OCI-LY7 (cell line): ENCODE measurements around the gene RNF111. TPM values are rescaled to one million over a fixed set of nuclear protein-coding genes. Genes with fewer than 3 reads are reported as not detected.

Experiments used
- BruUV-seq: library from RNA; stranded (reverse); fragments of 400-500 nt; replicated peaks from 2 replicates; lab custom pipeline; 2021; lab: Mats Ljungman, UMichigan
- CTCF ChIA-PET: fragments of 300-600 bp; sonication (Branson Sonifier 250); formaldehyde crosslinking; loops from one replicate; lab custom pipeline; 2022; ENCODE audit warnings: antibody characterized with exemption; ENCODE audit not compliant: unreplicated experiment; lab: Charles Lee
- POLR2A ChIA-PET: fragments of 300-600 bp; sonication (Branson Sonifier 250); formaldehyde crosslinking; loops from one replicate; lab custom pipeline; 2022; ENCODE audit warnings: antibody characterized with exemption; lab: Charles Lee
- DNase-seq: peaks from one replicate; pipeline ENCODE4 v3.0.0-alpha.2; 2015; ENCODE audit warnings: low spot score
- H2AFZ ChIP-seq: fragments of 200-600 bp; sonication (generic), shearing (Covaris generic); 2 replicates; pipeline ENCODE4 v1.6.1; 2014; ENCODE audit warnings: mild to moderate bottlenecking, antibody characterized with exemption, low read length, moderate library complexity
- H3K27ac ChIP-seq: fragments of 200-600 bp; sonication (generic); 2 replicates; pipeline ENCODE4 v1.5.1; 2014; ENCODE audit warnings: mixed run types, low read depth, mild to moderate bottlenecking, moderate library complexity, low read length, inconsistent platforms; ENCODE audit not compliant: poor library complexity, severe bottlenecking
- H3K36me3 ChIP-seq: fragments of 200-600 bp; sonication (generic); 2 replicates; pipeline ENCODE4 v1.6.1; 2014; ENCODE audit warnings: mild to moderate bottlenecking, antibody characterized with exemption, low read length, moderate library complexity, mixed read lengths; ENCODE audit not compliant: insufficient read depth
- H3K4me1 ChIP-seq: fragments of 200-600 bp; sonication (generic); 2 replicates; pipeline ENCODE4 v1.5.1; 2014; ENCODE audit warnings: mild to moderate bottlenecking, low read length; ENCODE audit not compliant: insufficient read depth, poor library complexity, severe bottlenecking
- H3K4me2 ChIP-seq: fragments of 200-600 bp; sonication (generic); 2 replicates; pipeline ENCODE4 v1.6.1; 2014; ENCODE audit warnings: mild to moderate bottlenecking, low read length
- H3K4me3 ChIP-seq: fragments of 200-600 bp; sonication (generic); 2 replicates; pipeline ENCODE4 v1.5.1; 2014; ENCODE audit warnings: mild to moderate bottlenecking, low read depth, low read length; ENCODE audit not compliant: poor library complexity, severe bottlenecking
- H3K79me2 ChIP-seq: fragments of 200-600 bp; sonication (generic); 2 replicates; pipeline ENCODE4 v1.6.1; 2016; ENCODE audit warnings: low read depth, mild to moderate bottlenecking, low read length, moderate library complexity, mixed read lengths; ENCODE audit not compliant: insufficient read depth
- H3K9me2 ChIP-seq: fragments of 200-600 bp; sonication (generic); 2 replicates; pipeline ENCODE4 v1.6.1; 2016; ENCODE audit warnings: mild to moderate bottlenecking, low read length, mixed read lengths; ENCODE audit not compliant: insufficient read depth
- H3K9me3 ChIP-seq: fragments of 200-600 bp; sonication (generic); 2 replicates; pipeline ENCODE4 v1.6.1; 2014; ENCODE audit warnings: mild to moderate bottlenecking, mixed run types, low read length, mixed read lengths
- H4K20me1 ChIP-seq: fragments of 200-600 bp; sonication (generic); 2 replicates; pipeline ENCODE4 v1.6.1; 2014; ENCODE audit warnings: mild to moderate bottlenecking, antibody characterized with exemption, low read length, moderate library complexity, mixed read lengths; ENCODE audit not compliant: insufficient read depth
- EZH2phosphoT487 ChIP-seq: fragments of 200-600 bp; sonication (generic); IDR thresholded peaks from 2 replicates; pipeline ENCODE4 v1.6.1; 2018; ENCODE audit warnings: low read depth, borderline replicate concordance, mild to moderate bottlenecking, mixed run types, antibody characterized with exemption, low read length, moderate library complexity, mixed read lengths
- intact Hi-C: fragments of 100-400 bp; cut with micrococcal nuclease; formaldehyde crosslinking; loops from one replicate; pipeline ENCODE4 v1.10.0; 2022; ENCODE audit not compliant: unreplicated experiment
- total RNA-seq, 2 experiments: library from RNA; depleted of rRNA in 1 of 2; stranded (reverse); fragments of >200 nt in 1 of 2; shearing (Covaris generic) in 1 of 2; gene quantifications; 2 replicates each; pipeline ENCODE4 v1.2.3, GENCODE V29; 2014 to 2022
- TF ChIP-seq, protein P1 (sequence below): fragments of 200-600 bp; sonication (generic); conservative IDR thresholded peaks from 2 replicates; pipeline ENCODE4 v1.5.1; 2014; ENCODE audit warnings: mild to moderate bottlenecking, antibody characterized with exemption, low read length, moderate library complexity, mixed read lengths

RNF111 gene
- total RNA-seq, 2 experiments from 2014 or later: 19.2 to 42.7 TPM

GRCh38 chr15:58951388-58952007 lies 36.0 kb upstream of the RNF111 start:
- Histone ChIP-seq H3K4me2 (no peak overlapping the region), H3K27ac (no peak overlapping the region), H4K20me1 (no peaks in the 10 kb centered on the region), H3K4me1 (no peaks in the 10 kb centered on the region), H3K79me2 (no peaks in the 10 kb centered on the region), H2AFZ (no peak overlapping the region), H3K9me3 (no peaks in the 10 kb centered on the region), H3K9me2 (no peaks in the 10 kb centered on the region), H3K4me3 (no peak overlapping the region), H3K36me3 (no peaks in the 10 kb centered on the region)
- ChIA-PET POLR2A (no interaction called here), CTCF (no interaction called here)
- DNase-seq: no peak
- intact Hi-C loops: no loop called here
- no TSS peak for BruUV-seq
- TF ChIP-seq EZH2phosphoT487: no peak
- TF ChIP-seq, protein P1, sequence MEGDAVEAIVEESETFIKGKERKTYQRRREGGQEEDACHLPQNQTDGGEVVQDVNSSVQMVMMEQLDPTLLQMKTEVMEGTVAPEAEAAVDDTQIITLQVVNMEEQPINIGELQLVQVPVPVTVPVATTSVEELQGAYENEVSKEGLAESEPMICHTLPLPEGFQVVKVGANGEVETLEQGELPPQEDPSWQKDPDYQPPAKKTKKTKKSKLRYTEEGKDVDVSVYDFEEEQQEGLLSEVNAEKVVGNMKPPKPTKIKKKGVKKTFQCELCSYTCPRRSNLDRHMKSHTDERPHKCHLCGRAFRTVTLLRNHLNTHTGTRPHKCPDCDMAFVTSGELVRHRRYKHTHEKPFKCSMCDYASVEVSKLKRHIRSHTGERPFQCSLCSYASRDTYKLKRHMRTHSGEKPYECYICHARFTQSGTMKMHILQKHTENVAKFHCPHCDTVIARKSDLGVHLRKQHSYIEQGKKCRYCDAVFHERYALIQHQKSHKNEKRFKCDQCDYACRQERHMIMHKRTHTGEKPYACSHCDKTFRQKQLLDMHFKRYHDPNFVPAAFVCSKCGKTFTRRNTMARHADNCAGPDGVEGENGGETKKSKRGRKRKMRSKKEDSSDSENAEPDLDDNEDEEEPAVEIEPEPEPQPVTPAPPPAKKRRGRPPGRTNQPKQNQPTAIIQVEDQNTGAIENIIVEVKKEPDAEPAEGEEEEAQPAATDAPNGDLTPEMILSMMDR: no peak

DNA sequence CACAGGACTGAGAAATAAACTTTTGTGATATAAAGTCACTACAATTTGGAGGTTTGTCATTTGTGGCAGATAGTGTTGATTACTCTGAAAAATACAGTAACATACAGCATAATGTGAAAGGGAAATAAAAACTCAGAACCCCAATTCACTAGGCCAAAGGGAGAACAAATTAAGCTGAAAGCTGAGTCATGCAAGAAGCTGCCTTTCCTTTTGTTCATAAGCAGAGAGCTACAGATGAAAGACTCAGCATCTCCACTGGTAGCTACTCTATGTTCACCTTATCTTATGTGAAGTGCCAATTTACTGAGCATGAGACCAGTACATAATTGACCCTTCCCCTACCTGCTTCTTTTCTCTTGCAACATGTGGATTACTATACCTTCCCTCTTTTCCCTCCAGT lies 34.7 kb upstream of the RNF111 start:
- Histone ChIP-seq H3K27ac (no peak overlapping the region), H3K9me3 (no peaks in the 10 kb centered on the region), H4K20me1 (no peaks in the 10 kb centered on the region), H3K79me2 (no peaks in the 10 kb centered on the region), H3K4me2 (no peak overlapping the region), H3K4me3 (no peak overlapping the region), H3K36me3 (no peaks in the 10 kb centered on the region), H3K9me2 (no peaks in the 10 kb centered on the region), H3K4me1 (peaks cover 8% of the 10 kb centered on the region), H2AFZ (peak overlapping the region; percentile 15; the same call in 1 of the 2 replicates)
- TF ChIP-seq EZH2phosphoT487: no peak
- TF ChIP-seq, protein P1: no peak
- ChIA-PET CTCF (no interaction called here), POLR2A (interaction anchor here (1.1 kb wide), 1 partner anchor 18 kb away, joined by 3 read pairs; no protein-coding TSS in a partner anchor)
- no TSS peak for BruUV-seq
- intact Hi-C loops: no loop called here
- no peak for DNase-seq
